T-helper 2 cell treated with Interferon-gamma antibody and Interleukin-4, amounts not matched to agents 100 ng/mL and 5 ng/mL, for 36 hours (primary cell): ENCODE data around the gene NPTX2. TPM values are rescaled to one million over a fixed set of nuclear protein-coding genes. Genes with fewer than 3 reads are reported as not detected.

Source experiments
- intact Hi-C: fragments of 100-400 bp; cut with micrococcal nuclease; formaldehyde crosslinking; loops from one replicate; pipeline ENCODE4 v1.15.1; 2023
- total RNA-seq: library from RNA; stranded (reverse); gene quantifications from 2 replicates; pipeline ENCODE4 v1.2.3, GENCODE V29; 2022

The NPTX2 gene
- total RNA-seq, 1 donor from 2014 or later, result 0.18 TPM

DNA sequence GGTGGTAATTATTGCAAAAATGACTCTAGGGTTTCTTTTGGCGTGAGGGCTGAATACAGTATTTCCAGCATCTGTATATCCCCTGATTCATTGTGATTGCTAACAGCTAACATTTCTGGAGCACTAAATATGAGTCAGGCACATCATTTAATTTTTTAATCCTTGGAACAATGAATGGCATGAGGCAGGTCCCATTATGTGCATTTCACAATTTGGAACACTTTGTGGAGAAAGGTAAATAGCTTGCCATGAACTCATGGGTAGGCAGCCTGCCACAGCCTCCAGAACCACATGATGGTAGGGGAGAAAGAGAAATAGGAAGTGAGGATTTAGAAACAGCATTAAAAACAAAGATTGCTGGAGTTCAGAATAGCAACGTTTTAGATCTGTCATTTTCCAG is 1.7 kb downstream of the NPTX2 start:
- intact Hi-C loops, result no loop called here

DNA sequence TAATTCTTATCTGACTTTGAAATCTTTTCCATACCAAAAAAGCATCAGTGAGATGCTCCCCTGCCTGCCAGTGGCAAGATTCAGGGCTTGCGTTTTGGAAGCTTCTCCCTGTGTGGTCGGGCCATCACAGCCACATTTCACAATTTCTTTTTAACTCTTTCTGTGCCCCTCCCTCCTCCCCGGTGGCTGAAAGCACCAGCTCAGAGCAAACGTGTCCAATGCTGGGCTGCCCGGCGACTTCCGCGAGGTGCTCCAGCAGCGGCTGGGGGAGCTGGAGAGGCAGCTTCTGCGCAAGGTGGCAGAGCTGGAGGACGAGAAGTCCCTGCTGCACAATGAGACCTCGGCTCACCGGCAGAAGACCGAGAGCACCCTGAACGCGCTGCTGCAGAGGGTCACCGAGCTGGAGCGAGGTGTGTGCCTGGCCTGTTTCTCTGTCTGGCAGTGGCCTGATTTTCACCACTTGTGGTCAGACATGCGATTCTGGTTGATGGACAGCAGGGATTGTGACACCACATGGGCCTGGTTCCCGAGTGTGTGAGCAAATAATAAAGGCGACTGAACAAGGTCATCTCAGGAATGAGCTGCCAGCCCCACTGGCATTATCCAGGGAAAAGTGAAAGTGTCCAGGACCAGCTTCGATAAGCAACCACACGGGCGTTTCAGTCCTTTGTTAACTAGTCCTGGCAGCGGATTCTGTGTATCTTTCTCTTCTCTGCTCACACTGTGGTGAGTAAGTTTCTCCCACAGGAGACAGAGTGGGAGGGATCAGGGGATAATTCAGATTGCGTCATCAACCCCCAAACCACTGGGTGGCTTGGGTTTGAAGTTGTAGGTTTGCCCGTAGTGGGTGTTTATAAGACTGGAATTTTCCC is 2.6 kb downstream of the NPTX2 start:
- intact Hi-C loops, result no loop called here

DNA sequence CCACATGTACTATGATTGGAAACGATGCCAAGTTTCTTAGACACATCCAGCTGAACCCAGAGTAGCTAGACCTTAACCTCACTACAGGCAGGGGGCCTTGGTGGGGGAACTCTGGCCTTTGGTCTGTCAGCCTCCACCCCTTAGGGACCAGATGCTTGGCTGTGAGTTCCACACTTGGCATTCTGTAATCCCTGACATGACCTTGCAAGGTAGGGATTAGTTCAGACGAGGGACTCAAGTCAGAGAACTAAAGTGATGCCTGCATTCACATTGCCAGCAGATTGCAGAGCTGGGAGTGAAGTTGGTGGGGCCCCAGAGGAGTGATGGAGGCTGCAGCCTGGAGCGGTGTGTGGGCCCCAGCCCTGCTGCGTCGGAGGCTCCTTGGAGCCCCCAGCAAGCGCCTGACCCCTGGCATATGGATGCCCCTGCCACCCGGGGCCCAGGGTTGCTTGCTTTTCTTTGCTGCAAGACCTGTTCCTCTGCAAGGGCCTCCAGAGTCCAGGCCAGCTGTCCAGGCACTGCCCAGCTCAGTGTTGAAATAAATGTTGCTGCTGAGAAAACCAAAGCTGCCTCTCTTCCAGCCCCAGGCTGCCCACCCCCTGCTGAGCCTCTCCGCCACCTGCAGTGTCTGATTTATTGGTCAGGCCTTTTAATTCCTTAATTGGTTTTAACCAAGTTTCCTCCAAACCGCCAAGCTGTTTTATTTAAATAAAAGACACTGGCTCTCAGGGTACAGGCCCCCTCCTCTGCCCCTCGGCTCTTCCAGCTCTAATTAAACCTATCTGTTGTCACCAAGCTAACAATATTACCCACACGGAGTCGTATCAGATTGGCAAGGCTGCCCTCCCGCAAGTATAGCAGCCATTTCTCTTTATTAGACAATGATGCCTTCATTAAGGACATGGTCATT is 4.7 kb downstream of the NPTX2 start:
- intact Hi-C loops, result no loop called here

DNA sequence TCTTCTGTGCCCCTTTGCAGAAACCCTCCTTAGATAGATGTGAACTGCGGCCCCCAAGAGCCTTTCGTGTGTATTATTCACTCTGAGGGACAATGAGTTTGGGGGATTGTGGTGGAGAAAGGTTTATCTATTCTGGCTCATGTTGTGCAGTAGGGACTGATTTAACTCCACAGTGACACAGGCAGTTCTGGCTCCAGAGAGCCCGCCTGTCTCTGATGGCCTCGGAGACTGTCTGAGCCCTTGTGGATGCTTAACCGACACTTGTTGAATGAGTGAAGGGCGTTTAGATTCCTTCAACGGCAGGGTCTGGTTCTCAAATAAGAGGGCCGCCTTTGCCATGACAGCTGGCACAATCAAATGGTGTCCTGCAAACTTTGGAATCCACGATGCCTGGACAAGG is 5.8 kb downstream of the NPTX2 start:
- intact Hi-C loops, result no loop called here

DNA sequence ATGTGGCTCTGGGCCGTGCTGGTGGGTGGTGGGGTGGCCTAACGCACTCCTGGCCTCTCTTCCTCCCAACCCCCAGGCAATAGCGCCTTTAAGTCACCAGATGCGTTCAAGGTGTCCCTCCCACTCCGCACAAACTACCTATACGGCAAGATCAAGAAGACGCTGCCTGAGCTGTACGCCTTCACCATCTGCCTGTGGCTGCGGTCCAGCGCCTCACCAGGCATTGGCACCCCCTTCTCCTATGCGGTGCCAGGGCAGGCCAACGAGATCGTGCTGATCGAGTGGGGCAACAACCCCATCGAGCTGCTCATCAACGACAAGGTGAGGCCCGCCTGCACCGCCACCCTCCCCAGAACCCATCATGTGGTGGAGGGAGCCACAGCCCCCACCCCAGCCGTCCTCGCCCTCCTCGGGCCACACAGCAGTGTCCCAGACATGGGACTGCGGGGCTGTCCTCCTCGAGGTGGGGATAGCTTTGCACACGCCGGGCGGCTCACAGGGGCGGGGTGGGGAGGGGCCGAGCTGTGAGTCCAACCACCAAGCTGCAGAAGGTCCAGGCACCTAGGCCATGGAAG is 7.8 kb downstream of the NPTX2 start:
- intact Hi-C loops, result no loop called here

DNA sequence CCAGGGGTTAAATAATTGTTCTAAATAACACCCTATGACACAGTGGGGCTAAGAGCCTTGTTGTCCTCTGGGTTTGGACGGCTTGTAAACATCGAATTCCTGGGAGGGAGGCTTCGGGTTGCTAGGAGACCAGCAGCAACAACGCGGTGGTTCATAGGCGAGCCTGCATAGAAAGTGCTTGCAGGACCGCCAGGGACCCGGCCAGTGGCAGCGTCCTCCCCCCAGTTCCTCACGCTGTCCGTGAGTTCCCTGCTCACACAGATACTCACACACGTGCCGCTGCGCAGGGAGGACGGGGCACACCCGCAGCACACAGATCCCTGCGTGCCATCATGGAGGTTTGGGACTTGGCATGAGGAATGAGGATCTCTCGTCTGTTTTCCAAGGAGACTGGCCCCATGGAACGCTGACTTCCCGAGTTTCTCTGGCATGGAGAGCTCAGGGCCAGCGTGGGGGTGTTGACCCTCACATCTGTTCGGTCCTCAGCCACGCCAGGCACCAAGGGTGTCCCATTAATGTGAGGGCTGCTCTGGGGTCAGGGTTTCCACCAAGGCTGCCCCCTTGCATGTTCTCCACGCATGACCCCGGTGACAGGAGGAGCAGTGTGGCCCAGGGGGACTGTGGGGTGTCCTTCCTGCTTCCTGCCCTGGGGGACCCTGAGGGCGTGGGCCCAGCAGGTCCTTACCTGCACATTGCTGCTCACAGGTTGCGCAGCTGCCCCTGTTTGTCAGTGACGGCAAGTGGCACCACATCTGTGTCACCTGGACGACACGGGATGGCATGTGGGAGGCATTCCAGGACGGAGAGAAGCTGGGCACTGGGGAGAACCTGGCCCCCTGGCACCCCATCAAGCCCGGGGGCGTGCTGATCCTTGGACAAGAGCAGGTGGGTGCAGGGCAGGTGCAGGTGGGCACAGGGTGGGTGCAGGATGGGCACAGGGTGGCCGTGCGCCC is 9.7 kb downstream of the NPTX2 start:
- intact Hi-C loops, result no loop called here

DNA sequence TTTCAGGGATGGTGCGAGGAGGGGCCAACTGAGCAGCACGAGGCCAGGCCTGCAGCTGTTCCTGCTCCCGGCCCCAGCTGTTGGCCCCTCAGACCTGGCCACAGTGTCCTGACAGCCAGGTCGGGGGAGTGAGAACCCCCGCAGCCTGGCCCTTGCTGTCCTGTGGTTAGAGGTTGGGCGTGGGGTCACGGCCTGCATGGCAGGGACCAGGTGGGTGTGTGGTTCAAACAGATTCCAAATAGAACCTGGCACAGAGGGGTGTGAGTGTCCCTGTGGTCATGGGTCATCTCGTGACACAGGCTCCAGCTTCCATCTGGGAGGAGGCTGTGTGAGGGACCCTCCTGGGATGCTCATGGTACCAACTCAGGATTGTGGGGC is 10.3 kb downstream of the NPTX2 start:
- intact Hi-C loops, result no loop called here

DNA sequence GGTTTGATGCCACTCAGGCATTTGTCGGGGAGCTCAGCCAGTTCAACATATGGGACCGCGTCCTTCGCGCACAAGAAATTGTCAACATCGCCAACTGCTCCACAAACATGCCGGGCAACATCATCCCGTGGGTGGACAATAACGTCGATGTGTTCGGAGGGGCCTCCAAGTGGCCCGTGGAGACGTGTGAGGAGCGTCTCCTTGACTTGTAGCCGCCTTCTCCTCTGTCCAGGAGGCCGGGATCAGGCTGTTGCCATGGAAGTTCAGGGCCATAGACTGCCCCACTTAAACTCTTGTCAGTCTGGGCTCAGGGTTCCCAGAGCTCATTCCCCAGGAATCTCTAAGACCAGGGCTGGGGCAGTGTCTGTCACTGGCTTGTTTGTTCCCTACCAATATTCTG is 11.3 kb downstream of the NPTX2 start:
- intact Hi-C loops, result no loop called here

DNA sequence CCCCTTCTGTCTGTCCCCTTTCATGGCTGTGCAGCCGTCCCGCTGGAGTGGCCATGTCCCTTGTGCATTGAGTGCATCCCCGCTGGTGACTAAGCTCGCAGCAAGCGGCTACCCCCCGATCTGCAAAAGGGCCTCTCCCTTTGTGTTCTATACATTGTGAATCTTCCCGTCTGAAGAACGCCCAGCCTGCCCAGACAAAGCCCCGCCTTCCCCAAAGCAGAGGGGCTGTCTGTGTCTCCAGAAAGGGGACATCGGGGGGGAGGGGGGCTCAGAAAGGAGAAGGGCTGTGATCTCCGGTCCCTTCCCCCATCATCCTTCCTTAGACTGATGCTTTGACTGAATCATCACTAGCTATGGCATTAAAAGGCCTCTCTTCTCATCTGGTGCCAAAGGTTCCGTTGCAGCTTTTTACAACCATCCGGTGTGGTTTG is 11.9 kb downstream of the NPTX2 start:
- intact Hi-C loops, result no loop called here

DNA sequence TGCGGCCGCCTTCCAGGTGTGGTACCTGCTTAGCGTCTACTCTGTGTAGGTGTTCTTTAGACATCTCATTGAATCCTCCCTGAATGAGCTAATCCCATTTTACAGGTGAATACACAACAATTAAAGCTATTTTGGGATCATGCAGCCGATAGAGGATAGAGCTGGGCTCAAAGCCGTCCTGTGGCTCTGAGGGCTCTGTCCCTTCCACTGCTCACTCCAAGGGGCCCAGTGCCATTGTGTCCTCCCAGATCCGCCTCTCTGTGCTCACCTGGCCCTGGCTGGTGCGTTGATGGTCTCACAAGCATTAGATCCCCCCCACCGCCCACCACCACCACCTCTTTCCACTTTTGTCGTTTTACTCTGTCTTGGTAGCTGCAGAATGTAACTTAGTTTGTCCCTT is 13.1 kb downstream of the NPTX2 start:
- intact Hi-C loops, result no loop called here

DNA sequence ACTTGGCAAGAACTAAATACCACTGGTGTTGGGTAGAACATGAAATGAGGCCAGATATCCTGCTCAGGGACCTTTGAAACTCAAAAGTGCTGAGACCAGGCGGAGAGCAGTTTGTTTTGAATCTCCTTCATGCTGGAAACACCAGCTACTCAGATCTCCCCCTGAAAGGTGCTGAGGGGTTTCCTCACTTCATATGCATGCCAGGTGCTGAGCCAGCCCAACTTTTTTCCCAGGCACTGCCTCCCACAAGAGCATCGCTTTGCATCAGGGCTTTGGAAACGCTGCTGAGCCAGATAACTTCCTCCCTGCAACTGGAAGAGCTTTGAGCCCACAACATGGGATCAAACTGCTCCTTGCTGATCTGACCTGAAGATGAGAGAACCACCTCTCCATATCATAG is 13.7 kb downstream of the NPTX2 start:
- intact Hi-C loops, result no loop called here

DNA sequence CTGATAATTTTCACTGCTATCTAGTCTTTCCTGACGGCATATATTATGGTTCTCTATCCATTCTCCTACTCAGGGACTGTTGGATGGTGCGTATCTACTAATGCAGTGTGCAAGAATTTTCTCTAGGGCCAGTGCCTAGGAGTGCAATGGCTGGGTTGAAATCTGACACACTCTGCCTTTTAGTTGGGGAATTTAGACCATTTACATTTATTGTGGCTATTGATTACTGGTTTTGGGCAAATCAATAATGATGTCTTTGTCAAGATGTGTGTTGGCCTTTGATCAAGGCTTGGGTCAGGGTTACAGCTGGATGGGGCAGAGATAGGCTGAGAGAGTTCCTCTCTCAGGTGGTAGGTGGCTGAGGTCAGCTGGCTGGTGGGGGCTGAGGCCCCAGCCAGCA is 21.8 kb downstream of the NPTX2 start:
- intact Hi-C loops, result no loop called here

DNA sequence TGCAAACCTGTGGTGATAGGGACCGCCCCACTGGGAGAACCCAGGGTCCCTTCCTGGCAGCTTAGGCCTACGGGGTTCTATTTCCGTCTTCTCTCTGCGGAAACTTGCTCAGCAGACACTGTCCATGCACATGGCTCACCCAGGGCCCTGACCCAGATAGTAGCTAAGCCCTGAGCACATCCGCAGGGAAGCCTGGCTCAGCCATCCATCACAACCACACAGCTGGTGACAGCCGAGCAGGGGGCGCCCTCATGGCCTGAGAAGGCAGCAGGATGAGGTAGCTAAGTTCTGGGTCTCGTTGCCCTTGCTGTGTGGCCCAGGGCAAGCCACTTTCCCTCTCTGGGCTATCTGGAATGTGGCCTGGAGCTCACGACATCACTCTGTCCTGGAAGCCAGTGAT is 23.3 kb downstream of the NPTX2 start:
- intact Hi-C loops, result no loop called here

DNA sequence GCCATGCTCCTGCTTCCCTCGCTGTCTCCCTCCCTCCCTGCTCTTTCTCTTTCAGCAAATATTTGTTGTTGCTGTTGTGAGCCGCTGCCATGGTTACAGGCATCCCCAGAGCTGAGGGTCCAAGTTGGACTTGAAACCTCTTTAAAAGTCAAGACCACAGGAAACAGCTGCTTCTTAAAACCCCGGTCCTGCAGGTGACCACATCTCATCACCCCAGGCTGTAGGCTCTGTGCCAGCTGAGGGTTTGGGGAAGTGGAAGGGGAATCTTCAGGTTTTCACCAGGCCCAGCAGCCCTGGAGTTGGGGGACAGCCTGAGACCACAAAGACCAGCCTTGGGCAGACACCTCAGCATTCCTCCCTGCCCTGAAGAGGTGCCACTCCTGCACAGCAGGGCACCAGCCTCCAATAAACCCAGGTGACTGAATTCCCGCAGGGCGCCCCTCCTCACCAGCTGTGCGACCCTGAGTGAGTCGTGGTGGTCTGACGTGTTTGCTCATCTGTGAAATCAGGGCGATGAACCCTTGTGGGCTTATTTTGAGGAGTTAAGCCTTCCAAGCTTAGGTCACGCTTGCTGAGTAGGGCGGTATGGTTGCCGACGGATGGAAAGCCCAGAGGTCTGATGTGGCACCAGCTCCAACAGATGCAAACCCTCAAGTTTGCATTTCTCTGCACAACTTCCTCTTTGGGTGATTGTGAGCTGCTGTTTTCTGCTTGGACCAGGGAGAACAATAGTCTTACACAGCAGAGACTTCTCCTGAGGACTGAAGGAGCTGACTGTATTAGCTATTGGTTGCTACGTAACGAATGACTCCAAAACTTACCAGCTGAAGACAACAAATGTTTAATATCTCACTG is 24.8 kb downstream of the NPTX2 start:
- intact Hi-C loops, result no loop called here

DNA sequence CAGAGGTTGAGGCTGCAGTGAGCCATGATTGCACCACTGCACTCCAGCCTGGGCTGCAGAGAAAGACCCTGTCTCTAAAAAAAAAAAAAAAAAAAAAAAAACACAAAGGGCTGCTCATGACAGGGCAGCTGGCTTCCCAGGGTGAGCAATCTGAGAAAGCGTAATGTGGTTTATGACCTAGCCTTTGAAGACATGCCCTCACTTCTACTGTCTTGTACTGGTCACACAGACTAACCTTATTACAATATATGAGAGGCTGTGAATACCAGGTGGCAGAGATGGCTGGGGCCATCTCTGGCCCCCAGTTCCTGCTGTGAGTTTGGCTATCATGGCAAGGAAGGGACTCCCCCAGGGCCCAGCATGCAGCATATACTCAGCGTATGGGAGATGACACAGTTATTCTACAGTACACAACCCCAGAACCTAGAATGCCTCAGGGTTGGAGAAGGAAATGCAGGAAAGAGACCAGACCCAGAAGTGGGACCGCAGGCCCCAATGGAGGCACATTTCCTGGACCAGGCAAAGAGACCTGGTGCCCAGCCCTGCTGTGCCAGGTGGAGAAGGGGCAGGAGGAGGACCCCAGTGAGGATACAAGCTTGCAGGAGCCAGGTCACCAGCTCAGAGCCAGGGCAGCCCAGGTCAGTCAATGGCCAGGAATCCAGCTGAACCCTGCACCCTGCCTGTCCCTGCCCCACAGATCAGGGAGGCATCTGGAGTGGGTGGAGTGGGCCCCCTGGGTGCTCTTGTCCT is 26.3 kb downstream of the NPTX2 start:
- intact Hi-C loops, result no loop called here

DNA sequence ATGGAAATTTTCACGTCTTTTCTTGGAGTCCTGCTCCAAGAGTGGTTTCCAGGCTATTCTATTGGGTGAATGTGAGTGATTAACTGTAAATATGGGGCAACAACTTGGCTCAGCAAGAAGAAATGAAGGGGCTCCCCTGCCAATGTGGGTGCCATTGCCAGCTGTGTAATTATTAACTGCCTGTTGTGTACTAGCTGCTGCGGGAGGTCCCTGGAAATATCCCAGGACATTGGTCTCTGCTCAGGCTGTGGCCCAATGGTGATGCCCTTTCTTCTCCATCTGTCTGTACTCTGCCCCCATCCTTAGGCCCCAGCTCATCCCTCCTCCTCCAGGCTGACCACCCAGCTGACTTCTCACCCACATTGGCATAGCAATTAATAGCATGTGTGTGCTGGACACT is 29.4 kb downstream of the NPTX2 start:
- intact Hi-C loops, result no loop called here

DNA sequence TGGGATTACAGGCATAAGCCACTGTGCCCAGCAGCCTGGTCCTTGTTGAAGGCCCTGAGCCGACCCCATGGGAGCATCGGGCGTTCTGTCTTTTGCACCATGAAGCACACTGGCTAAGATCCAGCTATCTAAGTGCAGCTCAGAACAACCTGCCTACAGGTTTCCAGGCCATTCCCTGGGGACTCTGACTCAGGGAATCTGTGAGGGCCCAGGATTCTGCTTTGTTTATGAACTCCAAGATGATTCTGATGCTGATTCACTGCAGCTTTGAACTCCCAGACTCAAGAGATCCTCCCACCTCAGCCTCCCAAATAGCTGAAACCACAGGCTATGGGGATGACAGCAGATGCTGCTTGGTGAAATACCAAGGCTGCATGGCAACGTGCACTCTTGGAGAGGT is 30.2 kb downstream of the NPTX2 start:
- intact Hi-C loops, result no loop called here

DNA sequence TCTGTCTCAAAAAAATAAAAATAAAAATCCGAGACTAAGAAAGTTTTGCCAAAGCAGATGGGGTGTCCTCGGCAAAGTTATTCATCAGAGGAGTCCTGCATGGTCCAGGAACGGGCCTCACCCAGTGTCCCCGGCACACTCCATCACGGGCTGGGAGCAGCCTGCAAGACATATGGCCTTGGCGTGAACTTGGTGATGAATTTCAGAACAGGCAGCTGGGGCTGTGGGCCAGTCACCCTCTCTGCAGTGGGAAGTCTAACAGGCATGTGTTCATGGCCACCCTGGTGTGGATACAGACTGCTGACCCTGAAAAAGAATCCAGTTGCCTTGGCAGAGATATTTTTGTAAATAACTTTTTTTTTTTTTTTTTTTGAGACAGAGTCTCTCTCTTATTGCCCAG is 34.7 kb downstream of the NPTX2 start:
- intact Hi-C loops, result no loop called here

DNA sequence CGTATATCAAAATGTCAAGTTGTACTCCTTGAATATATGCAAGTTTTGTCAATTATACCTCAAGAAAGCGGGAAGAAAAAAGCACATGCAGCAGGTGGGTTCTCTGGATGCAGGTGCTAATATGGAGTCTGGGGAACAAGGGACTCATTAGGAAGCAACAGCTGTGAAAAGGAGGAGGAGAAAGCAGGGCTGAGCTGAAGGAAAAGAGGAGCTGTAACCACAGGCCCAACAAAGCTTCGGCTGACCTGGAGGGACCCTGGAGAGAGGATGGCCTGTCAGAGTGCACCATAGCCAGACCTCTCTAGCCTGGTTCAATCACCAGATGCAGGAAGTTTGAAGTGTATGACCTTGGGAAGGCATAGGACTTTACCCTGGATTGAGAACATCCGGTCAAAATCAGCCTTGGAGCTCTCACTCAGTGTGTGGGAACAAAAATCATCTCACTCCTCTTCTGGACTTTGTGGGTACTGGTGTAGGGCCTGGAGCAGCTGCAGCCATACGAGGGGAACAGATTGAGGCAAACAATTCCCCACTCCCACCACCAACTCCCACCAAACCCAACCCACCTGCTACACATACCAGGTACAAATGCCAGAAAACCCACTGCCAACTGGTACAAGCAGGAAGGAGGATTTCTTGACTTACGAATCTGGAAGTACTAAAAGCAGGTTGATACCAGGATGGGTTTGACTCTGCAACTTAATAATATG is 36.7 kb downstream of the NPTX2 start:
- intact Hi-C loops, result no loop called here
